GM19035 (cell line): ENCODE results near the gene RABL6.
"Not testable (repeated sequence)": the region's sequence is repeated elsewhere in the genome, so short reads cannot be mapped to it uniquely, and the experiment has no call there.

Experiments used
- ATAC-seq: cut with Tn5 transposase; IDR thresholded peaks from one replicate; pipeline ENCODE4 v1.9.1; 2021; ENCODE audit not compliant: unreplicated experiment

Gene RABL6

GRCh38 chr9:136875155-136875554 lies 67.4 kb downstream of the RABL6 start:
- ATAC-seq = no peak

- ATAC-seq = no peak
Observed at GRCh38 chr9:136876476-136876875, 68.7 kb downstream of the RABL6 start.

- ATAC-seq = no peak
Observed at GRCh38 chr9:136880651-136881050, 72.9 kb downstream of the RABL6 start.

GRCh38 chr9:136881691-136882108 lies 74.0 kb downstream of the RABL6 start:
- ATAC-seq = no peak

GRCh38 chr9:136882109-136882946 lies 74.6 kb downstream of the RABL6 start:
- ATAC-seq = no peak

- ATAC-seq = not testable (repeated sequence)
Observed at GRCh38 chr9:136882947-136883283, 75.2 kb downstream of the RABL6 start.

GRCh38 chr9:136883670-136884069 lies 75.9 kb downstream of the RABL6 start:
- ATAC-seq = not testable (repeated sequence)

- ATAC-seq = peak; percentile 81
Observed at GRCh38 chr9:136885950-136886578, 78.3 kb downstream of the RABL6 start, which contains the start of gene TRAF2. TRAF2 (plus strand) TSS chr9:136886516; CDS start chr9:136898741, 12,225 bp downstream.

GRCh38 chr9:136886610-136887597 lies 79.2 kb downstream of the RABL6 start:
- peak; percentile 23 for ATAC-seq

GRCh38 chr9:136888454-136888853 lies 80.7 kb downstream of the RABL6 start:
- ATAC-seq = no peak

GRCh38 chr9:136889858-136890257 lies 82.1 kb downstream of the RABL6 start:
- no peak for ATAC-seq

GRCh38 chr9:136890661-136891060 lies 82.9 kb downstream of the RABL6 start:
- ATAC-seq = no peak
